ENCODE data around the gene FRMD4B.
"Not testable (repeated sequence)": the region's sequence is repeated elsewhere in the genome, so short reads cannot be mapped to it uniquely, and the experiment has no call there.

The FRMD4B gene

GRCh38 chr3:69282181-69282580 lies 103.7 kb downstream of the FRMD4B start:
- peak; percentile 41 to 44 for DNase-seq

- DNase-seq = not testable (repeated sequence)
These were observed 108.5 kb downstream of the FRMD4B start for GRCh38 chr3:69277403-69277802.

GRCh38 chr3:69276884-69277283 lies 109.0 kb downstream of the FRMD4B start:
- DNase-seq = no peak

GRCh38 chr3:69276191-69276590 lies 109.7 kb downstream of the FRMD4B start:
- not testable (repeated sequence) for DNase-seq

- DNase-seq = no peak
These were observed 112.0 kb downstream of the FRMD4B start for GRCh38 chr3:69273896-69274295.

- no peak for DNase-seq
These were observed 113.3 kb downstream of the FRMD4B start for GRCh38 chr3:69272556-69272955.

- DNase-seq = no peak
These were observed 114.8 kb downstream of the FRMD4B start for GRCh38 chr3:69271098-69271497.

- DNase-seq = no peak
These were observed 119.3 kb downstream of the FRMD4B start for GRCh38 chr3:69266585-69266984.

GRCh38 chr3:69266071-69266470 lies 119.8 kb downstream of the FRMD4B start:
- not testable (repeated sequence) for DNase-seq

GRCh38 chr3:69260843-69261405 lies 125.0 kb downstream of the FRMD4B start:
- DNase-seq = not testable (repeated sequence)

GRCh38 chr3:69260216-69260787 lies 125.6 kb downstream of the FRMD4B start:
- no peak for DNase-seq

- DNase-seq = no peak
These were observed 126.8 kb downstream of the FRMD4B start for GRCh38 chr3:69259125-69259524.

- no peak for DNase-seq
These were observed 130.0 kb downstream of the FRMD4B start for GRCh38 chr3:69255928-69256327.

- no peak for DNase-seq
These were observed 131.5 kb downstream of the FRMD4B start for GRCh38 chr3:69254351-69254750.

GRCh38 chr3:69252631-69253030 lies 133.3 kb downstream of the FRMD4B start:
- DNase-seq = no peak

- DNase-seq = no peak
These were observed 133.7 kb downstream of the FRMD4B start for GRCh38 chr3:69252141-69252540.

- DNase-seq = no peak
These were observed 134.6 kb downstream of the FRMD4B start for GRCh38 chr3:69251078-69251805.

- DNase-seq = peak; percentile 37 to 46
These were observed 135.9 kb downstream of the FRMD4B start for GRCh38 chr3:69250014-69250413.

- no peak for DNase-seq
These were observed 136.9 kb downstream of the FRMD4B start for GRCh38 chr3:69249001-69249400.

GRCh38 chr3:69248436-69248835 lies 137.5 kb downstream of the FRMD4B start:
- no peak for DNase-seq

- no peak for DNase-seq
These were observed 139.3 kb downstream of the FRMD4B start for GRCh38 chr3:69246612-69247011.

GRCh38 chr3:69244039-69244438 lies 141.8 kb downstream of the FRMD4B start:
- DNase-seq = no peak

GRCh38 chr3:69241769-69242168 lies 144.1 kb downstream of the FRMD4B start:
- DNase-seq = no peak
